T-helper 22 cell (primary cell): ENCODE measurements around the gene RPIA.

Source experiments
- DNase-seq: peaks from one replicate; pipeline ENCODE4 v3.0.0-alpha.2; 2020; ENCODE audit warnings: low read depth

Gene RPIA

GRCh38 chr2:88686320-88686719 lies 5.2 kb upstream of the RPIA start:
- no peak for DNase-seq

- DNase-seq: no peak
These were observed 4.1 kb upstream of the RPIA start for GRCh38 chr2:88687384-88687783.

GRCh38 chr2:88690591-88691338 lies 708 bp upstream of the RPIA start:
- peak; percentile 16 for DNase-seq

GRCh38 chr2:88692187-88692586 lies 714 bp downstream of the RPIA start:
- no peak for DNase-seq

- no peak for DNase-seq
These were observed 2.5 kb downstream of the RPIA start for GRCh38 chr2:88693911-88694414.

GRCh38 chr2:88696611-88697010 lies 5.1 kb downstream of the RPIA start:
- DNase-seq: no peak

GRCh38 chr2:88697370-88698026 lies 6.0 kb downstream of the RPIA start:
- DNase-seq: no peak

GRCh38 chr2:88698027-88698413 lies 6.5 kb downstream of the RPIA start:
- DNase-seq: no peak

GRCh38 chr2:88698498-88699233 lies 7.2 kb downstream of the RPIA start:
- no peak for DNase-seq

- no peak for DNase-seq
These were observed 15.5 kb downstream of the RPIA start for GRCh38 chr2:88707003-88707402.

- DNase-seq: no peak
These were observed 17.7 kb downstream of the RPIA start for GRCh38 chr2:88709181-88709631.

GRCh38 chr2:88711289-88711688 lies 19.8 kb downstream of the RPIA start:
- no peak for DNase-seq

- DNase-seq: no peak
These were observed 20.4 kb downstream of the RPIA start for GRCh38 chr2:88711897-88712296.

GRCh38 chr2:88713408-88713807 lies 21.9 kb downstream of the RPIA start:
- DNase-seq: no peak

- DNase-seq: no peak
These were observed 23.2 kb downstream of the RPIA start for GRCh38 chr2:88714667-88715066.

- DNase-seq: no peak
These were observed 28.9 kb downstream of the RPIA start for GRCh38 chr2:88720399-88720798.

- DNase-seq: no peak
These were observed 29.8 kb downstream of the RPIA start for GRCh38 chr2:88721268-88721667.

- no peak for DNase-seq
These were observed 33.3 kb downstream of the RPIA start for GRCh38 chr2:88724643-88725332.

GRCh38 chr2:88729061-88729745 lies 37.7 kb downstream of the RPIA start:
- DNase-seq: no peak

- no peak for DNase-seq
These were observed 41.9 kb downstream of the RPIA start for GRCh38 chr2:88733155-88733902.

GRCh38 chr2:88735133-88735532 lies 43.7 kb downstream of the RPIA start:
- DNase-seq: no peak
